HG03064 (cell line): ENCODE measurements around the gene ZNF212.

Experiments
- ATAC-seq: cut with Tn5 transposase; IDR thresholded peaks from one replicate; pipeline ENCODE4 v1.9.1; 2021; ENCODE audit warnings: low read depth; ENCODE audit not compliant: unreplicated experiment

The ZNF212 gene

DNA sequence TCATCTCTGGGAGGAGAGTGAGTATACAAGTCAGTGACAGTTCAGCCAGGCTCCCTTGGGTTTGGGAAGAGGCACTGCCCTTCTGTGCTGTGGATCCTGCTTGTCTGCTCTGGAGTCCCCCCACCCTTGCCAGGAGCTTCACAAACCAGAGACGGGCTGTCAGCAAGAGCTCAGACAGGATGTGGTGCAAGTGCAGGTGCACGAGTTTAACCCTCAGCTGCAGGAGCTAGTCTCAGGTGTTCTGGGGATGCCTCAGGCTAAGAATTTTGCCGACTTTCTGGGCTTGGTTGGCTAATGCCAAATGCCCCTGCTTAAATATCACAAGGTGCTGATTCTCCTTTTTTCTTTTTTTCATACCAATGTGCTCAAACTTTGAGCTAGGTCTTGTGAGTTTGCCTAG lies 44.9 kb downstream of the ZNF212 start:
- ATAC-seq: no peak

DNA sequence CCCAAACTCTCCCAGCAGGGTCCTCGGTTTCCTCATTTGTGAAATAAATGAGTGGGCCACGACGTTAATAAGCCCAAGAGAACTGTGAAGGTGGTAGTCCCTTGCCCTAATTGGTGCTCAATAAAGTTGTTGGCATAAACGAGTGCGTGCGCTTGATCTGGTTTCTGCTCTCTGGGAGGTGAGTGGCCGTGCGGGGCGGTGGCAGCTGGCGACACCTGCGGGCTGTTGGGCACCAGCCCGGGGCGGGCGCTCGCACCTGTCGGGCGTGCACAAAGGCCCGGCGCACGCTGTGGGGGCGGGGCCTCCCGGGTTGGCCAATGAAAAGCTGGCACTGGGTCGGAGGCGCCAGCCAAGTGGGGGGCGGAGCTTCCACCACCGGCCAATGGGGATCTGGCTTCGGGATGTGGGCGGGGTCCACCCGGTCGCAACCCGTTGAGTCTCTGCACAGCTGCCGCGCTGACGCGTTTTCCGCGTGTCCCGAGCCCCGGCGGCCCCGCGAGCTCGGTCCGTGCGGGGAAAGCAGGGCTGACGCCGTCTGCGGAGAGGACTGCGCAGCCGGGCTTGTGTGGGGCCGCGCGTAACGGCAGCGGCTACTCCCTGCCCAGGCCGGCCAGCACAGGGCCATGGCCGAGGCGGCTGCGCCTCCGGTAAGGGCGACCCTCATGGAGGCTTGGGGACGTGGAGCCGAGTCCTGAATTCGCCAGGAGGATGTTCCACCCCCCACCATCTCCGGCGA lies 45.6 kb downstream of the ZNF212 start:
- ATAC-seq: peak; percentile 94

DNA sequence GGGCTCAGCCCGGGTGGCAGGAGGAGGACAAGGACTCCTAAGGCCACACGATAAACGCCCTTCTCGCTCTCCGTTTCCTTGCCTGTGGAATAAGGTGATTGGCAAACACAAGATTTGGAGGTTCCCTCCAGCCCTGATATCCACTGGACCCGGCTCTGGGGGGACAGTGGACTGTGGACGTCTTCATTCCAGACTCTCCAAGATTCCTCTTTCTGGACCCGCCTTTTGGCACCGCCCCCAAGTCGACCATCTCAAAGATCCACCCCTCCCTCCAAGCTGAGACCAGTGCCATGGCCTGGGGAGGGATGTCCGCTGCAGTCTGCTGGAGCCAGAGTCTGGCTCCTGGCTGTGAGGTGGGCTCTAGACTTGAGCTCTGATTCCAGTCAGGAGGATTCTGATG lies 46.2 kb downstream of the ZNF212 start:
- no peak for ATAC-seq

DNA sequence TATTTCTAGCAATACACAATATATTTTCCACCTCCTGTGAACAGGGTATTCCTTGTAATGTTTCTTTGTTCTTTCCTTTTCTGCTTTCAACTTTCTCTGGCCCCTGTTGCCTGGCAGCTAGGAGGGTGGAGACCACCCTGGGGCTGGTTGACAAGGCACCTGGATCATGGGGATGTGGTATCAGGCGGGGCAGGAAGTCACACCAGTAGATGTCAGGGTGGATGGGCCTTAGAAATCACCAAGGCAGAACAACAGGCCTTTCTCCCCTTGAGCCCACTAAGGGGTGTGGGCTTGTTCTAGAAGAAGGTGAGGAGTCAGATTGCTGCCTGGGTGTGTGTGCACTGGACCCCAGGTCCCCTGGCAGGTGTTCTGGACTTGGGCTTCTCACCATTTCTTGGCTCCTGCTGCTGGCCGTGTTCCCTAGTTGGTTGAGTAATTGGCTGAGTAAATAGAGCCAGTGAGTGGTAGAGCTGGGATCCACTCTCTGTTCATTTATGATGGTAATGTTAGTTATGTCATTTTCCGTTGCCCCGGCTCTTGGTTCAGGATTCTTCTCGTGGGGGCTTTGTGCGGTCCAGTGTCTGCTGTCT lies 47.5 kb downstream of the ZNF212 start:
- ATAC-seq: no peak

DNA sequence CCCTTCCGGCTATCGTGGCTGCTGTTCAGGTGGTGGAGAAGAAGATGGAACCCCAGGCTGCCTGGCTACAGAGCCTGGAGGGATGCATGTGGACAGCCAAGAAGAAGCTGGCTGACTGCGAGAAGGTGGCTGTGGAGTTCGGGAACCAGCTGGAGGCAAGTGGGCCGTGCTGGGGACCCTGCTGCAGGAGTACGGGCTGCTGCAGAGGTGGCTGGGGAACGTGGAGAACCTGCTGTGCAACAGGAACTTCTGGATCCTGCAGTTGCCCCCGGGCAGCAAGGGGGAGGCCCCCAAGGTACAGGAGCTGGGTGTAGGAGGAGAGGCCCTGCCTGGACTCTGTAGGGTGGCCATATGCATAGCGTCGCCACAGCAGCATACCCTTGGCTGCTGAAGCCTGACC lies 48.2 kb downstream of the ZNF212 start:
- no peak for ATAC-seq

DNA sequence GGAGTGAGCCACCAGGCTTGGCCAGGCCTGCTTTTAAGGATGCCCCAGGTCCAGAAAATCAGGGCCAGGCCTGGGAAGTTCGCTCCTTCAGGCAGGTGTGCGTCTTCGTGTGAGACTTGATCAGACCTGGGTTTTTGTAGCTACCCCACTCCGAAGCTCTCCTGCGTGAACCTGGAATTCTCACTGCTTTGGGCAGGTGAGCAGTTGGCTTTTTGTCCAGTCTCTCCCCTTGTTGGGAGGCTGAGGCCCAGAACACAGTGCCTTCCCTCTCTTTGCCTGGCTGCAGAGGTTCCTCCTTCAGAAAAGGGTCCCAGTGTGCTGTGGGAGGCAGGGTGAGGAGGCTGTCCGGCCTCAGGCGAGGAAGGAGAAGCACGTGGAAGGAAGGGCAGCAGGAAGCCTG lies 49.8 kb downstream of the ZNF212 start:
- ATAC-seq: no peak

DNA sequence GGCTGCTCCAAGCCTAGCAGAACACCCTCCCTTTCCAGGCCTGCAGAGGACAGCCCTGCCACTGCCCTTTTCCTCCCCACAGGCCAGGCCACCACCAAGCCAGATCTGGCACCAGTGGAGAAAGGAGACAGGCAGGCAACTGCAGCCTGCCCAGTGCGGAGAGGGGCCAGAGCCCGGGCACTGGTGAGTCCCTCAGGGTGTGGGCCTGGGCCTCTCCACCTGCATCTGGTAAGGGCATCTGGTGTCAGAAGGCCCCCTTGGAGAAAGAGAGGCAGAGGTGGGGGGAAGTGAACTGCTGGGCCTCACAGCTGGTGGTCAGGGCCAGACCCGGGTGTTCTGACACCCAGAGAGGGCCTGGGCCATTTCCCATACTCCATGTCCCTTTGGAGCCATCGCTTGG lies 50.4 kb downstream of the ZNF212 start:
- no peak for ATAC-seq

DNA sequence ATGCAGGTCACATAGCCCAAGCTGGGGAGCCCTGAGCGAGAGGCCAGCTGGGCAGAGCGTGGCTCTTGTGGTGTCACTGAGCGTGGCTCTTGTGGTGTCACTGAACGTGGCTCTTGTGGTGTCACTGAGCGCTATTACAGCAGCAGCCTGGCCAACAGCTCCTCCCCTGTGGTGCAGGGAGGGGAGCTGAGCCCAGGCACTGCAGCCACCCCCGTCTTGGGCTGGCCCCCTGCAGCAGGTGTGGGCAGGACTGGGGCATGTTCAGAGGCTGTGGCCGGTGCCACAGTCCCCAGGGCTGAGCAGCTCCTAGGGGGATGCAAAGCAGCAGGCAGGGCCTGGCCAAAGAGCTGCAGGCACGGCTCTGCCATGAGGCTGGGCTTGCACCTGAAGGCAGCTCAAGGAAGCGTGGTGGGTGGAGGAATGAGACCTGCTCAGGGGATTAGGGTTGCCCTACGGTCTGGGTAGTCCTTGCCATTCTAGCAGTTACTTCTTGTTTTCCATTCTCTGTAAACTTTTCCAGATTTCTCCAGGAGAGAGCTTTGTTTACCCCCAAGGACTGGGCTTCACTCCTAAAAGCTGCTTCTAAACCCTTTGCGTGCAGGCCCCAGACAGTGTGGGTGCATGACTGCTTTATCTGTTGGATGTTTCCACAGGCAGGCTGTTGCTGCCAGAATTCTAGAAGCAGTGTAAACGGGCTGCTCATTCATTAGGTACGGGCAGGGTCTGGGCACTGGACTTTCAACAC lies 51.8 kb downstream of the ZNF212 start:
- no peak for ATAC-seq

DNA sequence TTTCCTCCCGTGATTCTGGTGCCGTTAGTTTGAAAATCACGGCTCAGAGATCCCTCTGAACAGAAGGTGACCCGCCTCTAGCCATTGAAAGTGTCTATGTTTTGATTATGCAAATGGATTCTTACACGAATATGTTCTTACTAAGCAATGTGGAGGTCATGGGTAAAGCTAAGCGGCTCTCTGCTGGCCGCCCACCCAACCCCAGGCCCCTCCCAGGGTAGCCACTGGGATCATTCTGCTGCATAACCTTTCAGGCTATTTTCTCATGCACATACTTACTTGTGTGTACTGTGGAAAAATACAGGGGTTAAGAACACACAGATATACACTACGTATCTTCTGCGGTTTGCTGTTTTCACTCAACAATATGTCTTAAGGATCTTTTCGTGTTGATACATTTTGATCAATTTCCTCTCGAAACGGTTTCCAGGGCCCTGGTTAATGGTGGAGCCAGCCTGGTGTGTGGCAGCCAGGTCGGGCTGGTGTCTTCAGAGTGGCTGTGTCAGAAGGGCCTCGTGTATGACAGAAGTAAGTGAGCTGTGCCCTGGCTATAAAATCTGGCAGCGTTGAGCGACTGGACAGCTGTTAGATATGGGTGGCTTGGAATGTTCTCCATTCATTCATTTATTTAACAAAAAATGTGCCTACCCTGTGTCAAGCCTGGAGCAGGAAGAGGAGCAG lies 52.5 kb downstream of the ZNF212 start:
- ATAC-seq: no peak

DNA sequence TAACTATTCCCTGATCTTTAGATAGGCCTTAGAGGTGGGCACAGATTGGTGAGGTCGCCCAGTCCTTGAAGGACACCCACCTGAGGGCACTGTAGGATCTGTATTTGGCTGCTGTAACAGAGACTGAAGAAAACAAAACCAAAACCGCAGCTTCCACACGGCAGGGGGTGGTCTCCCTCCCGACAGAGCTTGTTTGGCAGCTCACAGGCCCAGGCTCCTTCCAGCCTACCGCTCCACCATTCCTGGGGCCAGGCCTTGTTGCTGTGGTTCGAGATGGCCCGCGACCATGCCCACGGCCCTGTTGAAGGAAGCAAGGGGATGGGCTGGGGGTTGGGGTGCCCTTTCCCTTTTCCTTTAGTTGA lies 53.0 kb downstream of the ZNF212 start:
- no peak for ATAC-seq

DNA sequence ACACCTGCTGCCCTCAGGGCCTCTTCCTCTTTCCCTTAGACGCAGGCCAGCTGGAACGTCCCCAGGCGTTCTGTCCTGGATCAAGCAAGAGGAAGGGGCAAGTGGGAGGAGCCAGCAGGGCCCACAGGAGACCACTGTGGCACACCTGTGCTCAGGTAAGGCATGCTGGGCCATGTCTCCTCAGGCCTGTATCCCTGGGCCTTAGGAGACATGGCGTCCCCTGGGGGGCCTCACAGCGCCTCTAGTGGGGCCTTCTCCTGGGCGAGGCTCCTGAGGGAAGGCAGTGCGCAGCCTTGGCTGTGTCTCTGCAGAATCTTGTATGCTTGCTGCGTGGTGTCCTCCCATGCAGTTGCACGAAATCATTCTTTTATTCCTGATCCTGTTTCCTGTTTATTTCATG lies 53.9 kb downstream of the ZNF212 start:
- no peak for ATAC-seq

DNA sequence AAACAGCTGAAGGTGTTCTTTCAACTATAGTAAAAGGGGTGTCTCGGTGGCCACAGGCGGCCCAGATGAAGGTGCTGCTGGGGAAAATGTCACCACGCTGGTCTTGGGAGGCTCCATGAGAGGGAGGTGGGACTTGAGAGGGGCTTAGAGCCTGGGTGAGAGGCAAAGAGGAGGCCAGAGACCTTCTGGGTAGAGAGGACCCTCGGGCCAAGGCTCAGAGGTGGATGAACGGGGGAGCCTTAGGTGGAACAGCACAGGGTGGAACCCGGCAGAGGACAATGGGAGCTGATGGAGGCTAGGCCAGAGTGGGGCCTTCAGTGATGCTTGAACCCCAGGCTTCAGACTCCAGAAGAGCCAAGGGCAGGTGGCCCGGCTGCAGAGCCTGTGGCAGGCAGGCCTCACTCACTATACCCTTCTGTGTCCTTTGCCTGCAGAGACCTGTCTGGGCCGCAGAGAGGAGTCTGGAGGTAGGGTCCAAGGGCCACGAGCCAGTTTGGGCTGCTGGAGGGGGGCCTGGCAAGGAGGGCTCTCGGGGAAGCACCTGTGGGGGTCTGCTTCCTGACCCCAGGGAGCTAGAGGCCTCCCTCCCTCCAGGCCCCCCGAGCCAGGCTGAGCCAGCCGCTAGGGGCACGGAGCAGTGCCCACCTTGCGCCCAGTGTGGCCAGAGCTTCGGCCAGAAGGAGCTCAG lies 54.6 kb downstream of the ZNF212 start:
- no peak for ATAC-seq

DNA sequence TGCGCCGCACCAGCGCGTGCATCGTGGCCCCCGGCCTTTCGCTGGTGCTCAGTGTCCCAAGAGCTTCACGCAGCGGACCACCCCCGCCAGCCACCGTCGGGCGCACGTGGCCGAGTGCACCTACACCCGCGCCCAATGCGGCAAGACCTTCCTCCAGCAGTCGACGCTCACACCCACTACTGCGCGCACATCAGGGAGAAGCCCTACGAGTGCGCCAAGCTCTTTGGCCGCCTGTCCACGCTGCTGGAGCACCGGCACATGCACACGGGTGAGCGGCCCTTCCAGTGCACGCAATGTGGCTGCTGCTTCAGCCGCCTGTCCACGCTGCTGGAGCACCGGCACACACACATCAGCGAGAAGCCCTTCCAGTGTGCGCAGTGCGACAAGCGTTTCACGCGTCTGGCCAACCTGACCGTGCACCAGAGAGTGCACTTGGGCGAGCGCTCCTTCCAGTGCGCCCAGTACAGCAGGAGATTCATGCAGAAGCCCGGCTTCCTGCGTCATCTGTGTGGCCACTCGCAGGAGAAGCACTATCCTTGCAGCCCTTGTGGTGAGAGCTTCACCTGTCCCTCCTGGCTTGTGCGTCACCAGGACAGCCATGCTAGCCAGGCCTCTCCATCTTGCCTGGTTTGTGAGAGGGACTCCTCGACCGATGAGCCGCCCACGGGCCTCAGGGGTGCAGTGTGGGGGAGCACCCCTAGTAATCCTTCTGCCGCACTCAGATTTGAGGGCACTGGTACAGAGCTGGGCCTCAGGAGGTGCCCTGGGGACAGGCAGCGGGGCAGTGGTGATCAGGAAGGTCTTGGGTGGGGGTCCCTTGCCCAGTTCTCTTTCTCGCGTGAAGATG lies 55.4 kb downstream of the ZNF212 start:
- no peak for ATAC-seq

DNA sequence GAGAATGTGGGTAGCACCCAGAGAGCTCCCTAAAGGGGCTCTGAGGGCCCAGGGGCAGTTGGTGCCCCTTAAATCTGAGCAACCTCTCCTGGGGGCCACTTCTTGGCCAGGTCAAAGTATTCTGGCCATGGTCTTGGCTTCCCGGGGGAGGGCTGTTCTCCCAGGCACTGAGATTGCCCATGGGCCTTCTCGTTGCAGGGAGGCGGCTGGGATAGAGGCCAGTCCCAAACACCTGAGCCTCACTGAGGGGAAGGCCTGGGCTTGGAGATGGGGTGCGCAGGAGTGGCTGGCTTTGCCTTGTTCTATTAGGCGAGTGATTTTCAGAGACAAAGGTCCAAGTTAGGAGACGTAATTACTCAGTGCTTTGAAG lies 56.0 kb downstream of the ZNF212 start:
- ATAC-seq: no peak

DNA sequence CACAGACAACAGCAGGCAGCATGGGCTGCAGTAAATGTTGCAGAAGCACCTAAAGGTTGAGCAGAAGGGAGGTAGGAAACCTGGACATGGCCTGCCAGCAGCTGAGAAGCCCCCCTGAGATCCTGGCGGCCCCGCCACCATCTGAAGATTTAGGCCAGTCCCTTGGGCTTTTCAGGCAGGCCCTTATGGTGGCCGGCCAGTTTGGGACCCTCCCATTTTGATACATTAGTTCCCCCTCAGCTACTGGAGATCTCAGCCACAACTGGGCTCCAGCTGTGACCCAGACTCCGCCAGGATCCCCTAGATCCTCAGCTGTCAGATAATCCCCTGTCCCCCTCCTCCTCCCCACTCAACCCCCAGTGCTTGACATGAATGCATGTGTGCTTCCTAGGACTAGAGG lies 56.9 kb downstream of the ZNF212 start:
- ATAC-seq: no peak

DNA sequence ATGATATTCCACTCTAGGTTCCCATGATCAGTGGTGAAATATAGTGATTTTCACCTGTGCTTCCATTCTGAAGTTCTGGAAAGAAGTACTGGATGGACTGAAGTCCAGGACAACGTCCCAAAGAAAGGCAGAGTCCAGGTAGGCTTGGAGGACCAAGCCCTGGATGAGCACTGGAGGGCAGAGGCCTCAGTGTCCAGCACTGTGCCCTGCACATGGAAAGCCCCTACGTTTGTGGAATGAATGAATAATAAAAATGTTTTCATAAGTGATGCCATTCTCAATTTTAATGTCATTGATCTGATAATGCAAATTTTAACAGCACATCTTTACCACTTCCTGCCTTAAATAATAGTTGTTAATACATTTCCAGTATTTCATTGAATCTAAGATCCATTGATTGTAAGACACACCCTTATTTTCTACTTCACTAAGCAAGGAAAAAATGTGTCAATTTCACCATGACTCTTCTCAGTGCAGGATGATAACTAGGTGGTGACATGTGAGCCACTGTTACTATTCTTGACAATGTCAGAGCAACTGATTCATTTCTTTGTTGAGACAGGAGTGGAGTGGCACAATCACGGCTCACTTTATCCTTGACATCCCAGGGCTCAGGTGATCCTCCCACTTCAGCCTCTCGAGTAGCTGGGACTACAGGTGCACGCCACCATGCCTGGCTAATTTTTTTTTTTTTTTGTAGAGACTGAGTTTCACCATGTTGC lies 57.7 kb downstream of the ZNF212 start:
- no peak for ATAC-seq

DNA sequence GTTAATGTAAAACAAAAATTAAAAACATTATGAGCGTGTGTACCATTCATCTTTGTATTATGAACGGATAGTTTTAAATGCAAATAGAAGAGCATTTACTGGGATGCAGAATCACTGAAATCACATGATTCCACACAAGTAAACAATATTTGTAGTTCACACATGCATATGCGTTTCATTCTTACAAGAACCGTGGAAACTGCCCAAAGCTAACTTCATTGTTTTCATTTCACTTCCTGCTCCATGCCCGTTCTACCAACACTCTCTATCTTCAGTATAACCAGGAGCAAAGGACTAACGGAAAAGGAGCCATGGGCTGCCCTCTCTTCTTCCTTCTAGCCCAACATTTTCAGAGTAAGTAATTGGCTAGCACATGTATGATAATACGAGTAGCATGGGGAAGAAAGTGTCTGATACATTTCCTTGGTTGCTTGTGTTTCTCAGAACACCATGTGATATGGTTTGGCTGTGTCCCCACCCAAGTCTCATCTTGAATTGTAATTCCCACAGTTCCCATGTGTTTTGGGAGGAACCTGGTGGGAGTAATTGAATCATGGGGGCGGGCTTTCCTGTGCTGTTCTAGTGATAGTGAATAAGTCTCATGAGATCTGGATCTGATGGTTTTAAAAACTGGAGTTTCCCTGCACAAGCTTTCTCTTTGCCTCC lies 61.3 kb downstream of the ZNF212 start:
- ATAC-seq: no peak

DNA sequence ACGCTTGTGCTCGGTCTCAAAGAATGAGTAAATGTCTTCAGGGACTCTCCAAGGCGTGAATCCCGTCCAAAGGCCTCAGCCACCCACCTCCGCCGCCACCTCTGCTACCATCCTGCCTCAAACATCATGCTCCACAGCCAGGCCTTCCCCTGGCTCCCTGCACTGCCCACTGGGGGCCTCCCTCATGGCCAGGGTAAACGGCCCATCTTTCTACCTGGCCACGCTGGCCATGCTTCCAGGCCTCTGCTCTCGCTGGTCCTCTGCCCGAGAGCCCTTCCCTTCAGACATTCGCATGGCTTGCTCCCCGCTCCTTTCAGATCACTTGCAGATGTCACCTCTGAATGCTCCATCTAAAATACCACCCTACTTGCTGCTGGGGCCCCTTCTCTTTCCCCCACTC lies 62.8 kb downstream of the ZNF212 start:
- ATAC-seq: no peak

DNA sequence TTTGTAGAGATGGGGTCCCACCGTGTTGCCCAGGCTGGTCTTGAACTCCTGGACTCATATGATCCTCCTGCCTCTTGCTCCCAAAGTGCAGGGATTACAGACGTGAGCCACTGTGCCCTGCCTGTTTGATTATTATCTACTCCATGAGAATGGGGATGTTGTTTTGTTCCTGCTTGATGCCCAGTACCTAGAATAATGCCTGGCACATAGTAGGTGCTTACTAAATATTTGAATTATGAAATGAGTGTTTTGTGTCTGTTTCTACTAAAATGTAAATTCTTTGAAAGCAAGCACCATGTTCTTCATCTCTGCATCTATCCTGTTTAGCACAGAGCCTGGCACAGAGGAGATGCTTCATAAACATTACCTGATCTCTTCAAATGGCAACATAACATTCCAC lies 63.4 kb downstream of the ZNF212 start:
- ATAC-seq: no peak
